ENCODE results near the gene COQ10A.

COQ10A gene

DNA sequence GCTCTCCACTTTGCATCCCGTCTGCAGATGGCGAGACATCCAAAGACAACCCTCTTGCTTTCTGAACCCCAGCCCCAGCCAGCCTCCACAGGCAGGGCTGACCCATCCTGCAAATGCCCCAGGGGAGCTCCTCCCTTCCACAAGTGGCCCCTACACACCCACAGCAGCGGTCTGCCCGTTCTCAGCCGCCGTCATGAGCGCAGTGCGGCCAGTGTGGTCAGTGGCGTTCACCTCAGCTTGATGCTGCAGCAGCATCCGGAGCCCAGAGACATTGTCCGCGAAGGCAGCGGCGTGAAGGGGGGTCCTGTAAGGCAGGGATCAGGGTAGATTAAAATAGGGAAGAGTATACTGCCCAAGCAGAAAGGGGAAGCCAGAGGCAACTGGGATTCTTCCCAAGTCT is 22.2 kb upstream of the COQ10A start:
- TF ChIP-seq, protein P1, sequence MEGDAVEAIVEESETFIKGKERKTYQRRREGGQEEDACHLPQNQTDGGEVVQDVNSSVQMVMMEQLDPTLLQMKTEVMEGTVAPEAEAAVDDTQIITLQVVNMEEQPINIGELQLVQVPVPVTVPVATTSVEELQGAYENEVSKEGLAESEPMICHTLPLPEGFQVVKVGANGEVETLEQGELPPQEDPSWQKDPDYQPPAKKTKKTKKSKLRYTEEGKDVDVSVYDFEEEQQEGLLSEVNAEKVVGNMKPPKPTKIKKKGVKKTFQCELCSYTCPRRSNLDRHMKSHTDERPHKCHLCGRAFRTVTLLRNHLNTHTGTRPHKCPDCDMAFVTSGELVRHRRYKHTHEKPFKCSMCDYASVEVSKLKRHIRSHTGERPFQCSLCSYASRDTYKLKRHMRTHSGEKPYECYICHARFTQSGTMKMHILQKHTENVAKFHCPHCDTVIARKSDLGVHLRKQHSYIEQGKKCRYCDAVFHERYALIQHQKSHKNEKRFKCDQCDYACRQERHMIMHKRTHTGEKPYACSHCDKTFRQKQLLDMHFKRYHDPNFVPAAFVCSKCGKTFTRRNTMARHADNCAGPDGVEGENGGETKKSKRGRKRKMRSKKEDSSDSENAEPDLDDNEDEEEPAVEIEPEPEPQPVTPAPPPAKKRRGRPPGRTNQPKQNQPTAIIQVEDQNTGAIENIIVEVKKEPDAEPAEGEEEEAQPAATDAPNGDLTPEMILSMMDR (IDR thresholded peaks at IDR 0.05; ENCODE audit: low read depth, low read length), result no peak
- Histone ChIP-seq H3K9me3 (ENCODE audit: severe bottlenecking) (no peaks in the 10 kb centered on the region), H3K4me3 (ENCODE audit: low read depth, low read length) (no peak overlapping the region), H3K27ac (no peak overlapping the region), H3K27me3 (ENCODE audit: insufficient read depth, low read depth, severe bottlenecking) (no peaks in the 10 kb centered on the region), H3K36me3 (peaks cover 82% of the 10 kb centered on the region)
- no peak for DNase-seq

DNA sequence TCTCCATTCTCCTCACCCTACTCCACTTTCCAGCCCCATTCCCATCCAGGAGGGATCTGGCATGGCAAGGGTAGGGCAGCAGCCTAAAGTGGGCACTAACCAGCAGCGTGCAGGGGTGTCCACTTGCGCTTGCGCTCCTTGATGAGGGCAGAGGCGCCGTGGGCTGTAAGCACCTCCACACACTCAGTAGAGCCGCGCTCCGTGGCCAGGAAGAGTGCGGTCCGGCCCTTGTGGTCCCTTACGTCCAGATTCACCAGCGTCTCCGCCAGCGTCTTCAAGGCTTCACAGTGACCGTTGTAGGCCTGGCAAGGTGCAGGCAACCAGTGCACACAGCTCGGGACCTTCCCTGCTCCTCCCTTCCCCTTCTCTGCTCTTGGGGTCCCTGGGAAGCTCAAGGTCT is 18.8 kb upstream of the COQ10A start:
- H3K36me3 ChIP-seq, result peaks cover 84% of the 10 kb centered on the region
- no peaks in the 10 kb centered on the region for H3K9me3 ChIP-seq (ENCODE audit: severe bottlenecking)
- no peak overlapping the region for H3K4me3 ChIP-seq (ENCODE audit: low read depth, low read length)
- H3K27ac ChIP-seq, result no peak overlapping the region
- TF ChIP-seq, protein P1 (IDR thresholded peaks at IDR 0.05; ENCODE audit: low read depth, low read length), result no peak
- no peak for DNase-seq
- H3K27me3 ChIP-seq (ENCODE audit: insufficient read depth, low read depth, severe bottlenecking), result no peaks in the 10 kb centered on the region

DNA sequence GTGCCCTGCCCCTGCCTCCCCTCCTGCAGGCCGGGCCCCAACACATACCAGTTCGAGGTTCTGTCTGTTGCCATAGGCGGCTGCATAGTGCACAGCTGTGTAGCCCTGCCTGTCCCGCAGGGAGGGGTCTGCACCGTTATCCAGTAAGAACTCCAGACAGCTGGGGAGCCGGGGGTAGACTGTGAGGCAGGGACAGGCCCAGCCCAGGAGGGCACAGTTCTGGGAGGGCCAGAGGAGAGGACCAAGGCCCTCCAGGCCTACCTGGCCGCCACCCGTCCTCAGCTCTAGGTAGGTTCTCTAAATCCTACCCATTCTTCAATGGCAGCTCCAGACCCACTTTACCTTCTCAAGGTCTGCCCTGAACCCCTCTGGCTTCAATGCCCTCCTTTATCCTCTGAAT is 18.0 kb upstream of the COQ10A start:
- Histone ChIP-seq H3K4me3 (ENCODE audit: low read depth, low read length) (no peak overlapping the region), H3K9me3 (ENCODE audit: severe bottlenecking) (no peaks in the 10 kb centered on the region), H3K27ac (no peak overlapping the region), H3K36me3 (peaks cover 84% of the 10 kb centered on the region), H3K27me3 (ENCODE audit: insufficient read depth, low read depth, severe bottlenecking) (no peaks in the 10 kb centered on the region)
- DNase-seq, result no peak
- TF ChIP-seq, protein P1 (IDR thresholded peaks at IDR 0.05; ENCODE audit: low read depth, low read length), result no peak

DNA sequence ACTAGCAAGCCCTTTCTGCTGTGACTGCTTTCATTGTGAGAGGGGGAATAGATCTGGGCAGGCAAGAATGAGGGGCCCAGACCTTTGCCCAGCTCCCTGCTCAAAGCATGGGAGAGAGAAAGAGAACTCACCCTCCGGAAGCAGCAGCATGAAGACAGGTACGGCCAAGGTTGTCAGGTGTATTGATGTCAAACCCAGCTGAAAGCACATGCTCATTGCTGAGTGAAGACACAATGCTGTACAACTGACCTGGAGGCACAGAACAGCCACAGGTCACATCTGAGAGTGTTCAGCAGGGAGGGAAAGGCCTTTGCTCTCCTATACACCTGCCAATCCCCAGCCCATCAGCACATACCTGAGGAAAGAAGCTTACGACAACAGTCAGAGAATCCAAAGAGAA is 14.1 kb upstream of the COQ10A start:
- H3K4me3 ChIP-seq (ENCODE audit: low read depth, low read length), result no peak overlapping the region
- H3K9me3 ChIP-seq (ENCODE audit: severe bottlenecking), result no peaks in the 10 kb centered on the region
- peaks cover 83% of the 10 kb centered on the region for H3K36me3 ChIP-seq
- no peak overlapping the region for H3K27ac ChIP-seq
- DNase-seq, result no peak
- TF ChIP-seq, protein P1 (IDR thresholded peaks at IDR 0.05; ENCODE audit: low read depth, low read length), result no peak
- H3K27me3 ChIP-seq (ENCODE audit: insufficient read depth, low read depth, severe bottlenecking), result no peaks in the 10 kb centered on the region

DNA sequence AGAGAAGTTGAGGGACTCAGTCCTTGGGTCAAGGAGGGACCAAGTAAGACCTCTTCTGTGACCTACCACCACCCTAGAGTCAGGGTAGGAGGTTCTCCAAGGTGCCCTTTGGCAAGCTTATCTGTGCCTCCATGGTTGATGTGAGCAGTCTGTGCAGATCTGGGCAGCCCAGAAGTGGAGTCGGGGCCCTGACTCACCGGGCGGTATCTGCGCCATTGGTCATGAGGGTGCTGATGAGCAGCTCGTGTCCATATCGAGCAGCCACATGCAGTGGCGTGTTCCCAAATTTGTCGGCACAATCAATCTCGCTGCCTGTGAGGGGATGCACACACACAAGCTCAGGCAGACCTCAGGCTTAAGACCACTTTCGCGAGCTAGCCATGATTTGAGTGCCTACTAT is 13.7 kb upstream of the COQ10A start:
- H3K27ac ChIP-seq, result no peak overlapping the region
- H3K9me3 ChIP-seq (ENCODE audit: severe bottlenecking), result no peaks in the 10 kb centered on the region
- peaks cover 79% of the 10 kb centered on the region for H3K36me3 ChIP-seq
- no peaks in the 10 kb centered on the region for H3K27me3 ChIP-seq (ENCODE audit: insufficient read depth, low read depth, severe bottlenecking)
- TF ChIP-seq, protein P1 (IDR thresholded peaks at IDR 0.05; ENCODE audit: low read depth, low read length), result no peak
- DNase-seq, result no peak
- no peak overlapping the region for H3K4me3 ChIP-seq (ENCODE audit: low read depth, low read length)

DNA sequence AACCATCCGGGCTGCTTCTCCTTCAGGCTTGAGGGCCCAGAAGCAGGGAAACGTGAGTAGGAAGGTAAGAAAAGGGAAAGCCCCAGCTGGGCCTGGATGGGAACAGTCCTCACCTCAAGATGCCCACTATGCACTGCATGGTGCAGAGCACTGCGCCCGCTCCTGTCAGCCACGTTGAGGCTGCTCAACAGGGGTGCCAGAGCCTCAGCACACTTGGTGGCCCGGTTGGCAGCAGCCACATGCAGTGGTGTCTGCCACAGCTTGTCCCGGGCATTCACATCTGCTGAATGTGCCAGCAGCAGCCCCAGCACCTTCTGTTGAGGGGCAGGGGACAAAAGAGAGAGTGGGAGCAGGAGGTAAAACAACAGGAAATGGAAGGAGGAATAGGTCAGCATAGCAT is 11.1 kb upstream of the COQ10A start:
- TF ChIP-seq, protein P1 (IDR thresholded peaks at IDR 0.05; ENCODE audit: low read depth, low read length), result no peak
- H3K9me3 ChIP-seq (ENCODE audit: severe bottlenecking), result no peaks in the 10 kb centered on the region
- H3K4me3 ChIP-seq (ENCODE audit: low read depth, low read length), result no peak overlapping the region
- H3K27ac ChIP-seq, result no peak overlapping the region
- no peak for DNase-seq
- H3K27me3 ChIP-seq (ENCODE audit: insufficient read depth, low read depth, severe bottlenecking), result no peaks in the 10 kb centered on the region
- peaks cover 57% of the 10 kb centered on the region for H3K36me3 ChIP-seq
